GM12872 (cell line): ENCODE results near the gene SH2D7.

Experiments used
- CTCF ChIP-seq: IDR thresholded peaks from 3 replicates; pipeline ENCODE4 v1.5.1; 2011; ENCODE audit warnings: low read depth, mild to moderate bottlenecking, low read length, moderate library complexity; ENCODE audit not compliant: insufficient read depth

The SH2D7 gene

GRCh38 chr15:78092261-78093041 lies at the start of gene SH2D7:
SH2D7 (plus strand) TSS chr15:78092561; CDS start chr15:78092585, 24 bp downstream.
- no peak for TF ChIP-seq CTCF

- TF ChIP-seq CTCF: no peak
These were observed 47.8 kb upstream of the SH2D7 start for GRCh38 chr15:78044407-78045155.

- no peak for TF ChIP-seq CTCF
These were observed 47.2 kb upstream of the SH2D7 start for GRCh38 chr15:78045189-78045588.

GRCh38 chr15:78046796-78047341 lies 45.5 kb upstream of the SH2D7 start:
- no peak for TF ChIP-seq CTCF

GRCh38 chr15:78047761-78048627 lies 44.4 kb upstream of the SH2D7 start:
- TF ChIP-seq CTCF: no peak

GRCh38 chr15:78048628-78048920 lies 43.8 kb upstream of the SH2D7 start:
- no peak for TF ChIP-seq CTCF
